GM12878 (cell line): Measurements from ENCODE around the gene MAIP1. TPM values are rescaled to one million over a fixed set of nuclear protein-coding genes. Genes with fewer than 3 reads are reported as not detected.

Source experiments
- ATAC-seq: fragments of 200-7000 bp; cut with Tn5 transposase; 3 replicates; pipeline ENCODE4 v1.9.1; 2020; ENCODE audit warnings: mild to moderate bottlenecking, moderate library complexity
- BruUV-seq: library from RNA; stranded (reverse); fragments of 400-500 nt; replicated peaks from 2 replicates; lab custom pipeline; 2021; lab: Mats Ljungman, UMichigan
- CTCF ChIA-PET: fragments of 300-600 bp; sonication (Branson Sonifier 250); formaldehyde crosslinking; extraction: SDS; loops from one replicate; lab custom pipeline; 2021; ENCODE audit warnings: inconsistent platforms; lab: Yijun Ruan, JAX
- POLR2A ChIA-PET: fragments of 350-600 bp; formaldehyde crosslinking; extraction: SDS; loops from one replicate; lab custom pipeline; 2021; ENCODE audit warnings: inconsistent platforms; lab: Charles Lee
- RAD21 ChIA-PET: fragments of 300-600 bp; sonication (Branson Sonifier 250); formaldehyde crosslinking; loops from one replicate; lab custom pipeline; 2023; ENCODE audit warnings: antibody characterized with exemption; ENCODE audit not compliant: unreplicated experiment; lab: Charles Lee
- SMC1A ChIA-PET: fragments of 300-600 bp; sonication (Branson Sonifier 250); formaldehyde crosslinking; loops from one replicate; lab custom pipeline; 2023; ENCODE audit not compliant: unreplicated experiment, uncharacterized antibody; lab: Charles Lee
- DNase-seq: peaks from one replicate; pipeline ENCODE4 v3.0.0-alpha.2; 2011; ENCODE audit warnings: low read depth, low spot score
- FAIRE-seq: peaks from 3 replicates; lab custom pipeline; 2011; peaks lifted over from hg19 to GRCh38; lab: Jason Lieb, UNC
- H2AFZ ChIP-seq: 2 replicates; pipeline ENCODE4 v1.6.0; 2011; ENCODE audit warnings: low read depth, low read length, control low read depth; ENCODE audit not compliant: control insufficient read depth
- H3K27ac ChIP-seq: 2 replicates; pipeline ENCODE4 v1.5.1; 2011; ENCODE audit warnings: control low read depth; ENCODE audit not compliant: control insufficient read depth, insufficient read depth
- H3K27me3 ChIP-seq, 2 experiments: replicated peaks in 1 of 2; 2 replicates each; pipeline versions ENCODE4 v1.6.0 to v1.6.1; 2011; ENCODE audit warnings: low read length in 1 of 2; ENCODE audit not compliant: control insufficient read depth in 2 of 2, insufficient read depth in 2 of 2
- H3K36me3 ChIP-seq, 2 experiments: 2 replicates each; pipeline ENCODE4 v1.5.1; 2011; ENCODE audit warnings: low read length in 1 of 2; ENCODE audit not compliant: control insufficient read depth in 2 of 2, insufficient read depth in 2 of 2
- H3K4me1 ChIP-seq: 2 replicates; pipeline ENCODE4 v1.6.1; 2011; ENCODE audit warnings: mild to moderate bottlenecking, low read length, moderate library complexity, mixed read lengths; ENCODE audit not compliant: control insufficient read depth, insufficient read depth
- H3K4me2 ChIP-seq: 2 replicates; pipeline ENCODE4 v1.6.0; 2011; ENCODE audit warnings: control low read depth; ENCODE audit not compliant: control insufficient read depth, insufficient read depth
- H3K4me3 ChIP-seq: fragments of 200-600 bp; sonication (generic); 2 replicates; pipeline ENCODE4 v1.5.1; 2016
- H3K79me2 ChIP-seq: 2 replicates; pipeline ENCODE4 v1.6.0; 2011; ENCODE audit warnings: low read length; ENCODE audit not compliant: control insufficient read depth, insufficient read depth
- H3K9ac ChIP-seq: 2 replicates; pipeline ENCODE4 v1.8.0; 2011; ENCODE audit warnings: low read length, control low read depth, mixed read lengths; ENCODE audit not compliant: control insufficient read depth, insufficient read depth
- H3K9me3 ChIP-seq: replicated peaks from 3 replicates; pipeline ENCODE4 v1.5.1; 2011; ENCODE audit warnings: mild to moderate bottlenecking, low read length; ENCODE audit not compliant: control insufficient read depth, insufficient read depth
- H4K20me1 ChIP-seq: 2 replicates; pipeline ENCODE4 v1.6.0; 2011; ENCODE audit not compliant: control insufficient read depth, insufficient read depth
- ATF7 ChIP-seq: fragments of 450-650 bp; IDR thresholded peaks from 2 replicates; pipeline ENCODE4 v1.6.1; 2016; ENCODE audit warnings: low read depth, mild to moderate bottlenecking
- BACH1 ChIP-seq: fragments of 450-650 bp; IDR thresholded peaks from 2 replicates; pipeline ENCODE4 v1.6.1; 2017; ENCODE audit warnings: mild to moderate bottlenecking, borderline replicate concordance
- BRCA1 ChIP-seq: IDR thresholded peaks from 2 replicates; pipeline ENCODE4 v1.6.1; 2011; ENCODE audit warnings: low read depth, low read length, improper control_type of control experiment
- CHD1 ChIP-seq: IDR thresholded peaks from 2 replicates; pipeline ENCODE4 v1.6.1; 2012; ENCODE audit warnings: low read depth, low read length, improper control_type of control experiment
- CHD4 ChIP-seq: fragments of 200-600 bp; sonication (generic); IDR thresholded peaks from 2 replicates; pipeline ENCODE4 v1.6.1; 2016; ENCODE audit warnings: mild to moderate bottlenecking
- DPF2 ChIP-seq: fragments of 450-650 bp; IDR thresholded peaks from 2 replicates; pipeline ENCODE4 v1.6.1; 2017; ENCODE audit warnings: mild to moderate bottlenecking
- EED ChIP-seq: sonication (generic); IDR thresholded peaks from 2 replicates; pipeline ENCODE4 v1.6.1; 2016; ENCODE audit warnings: antibody characterized with exemption, low read depth
- GATAD2B ChIP-seq: fragments of 450-650 bp; conservative IDR thresholded peaks from 2 replicates; pipeline ENCODE4 v1.6.1; 2017; ENCODE audit warnings: low read depth, mild to moderate bottlenecking, moderate library complexity
- KAT2A ChIP-seq: conservative IDR thresholded peaks from 2 replicates; pipeline ENCODE4 v1.6.1; 2011; ENCODE audit warnings: low read depth, low read length; ENCODE audit not compliant: control insufficient read depth
- MYC ChIP-seq: IDR thresholded peaks from 2 replicates; pipeline ENCODE4 v1.6.1; 2011; ENCODE audit warnings: mild to moderate bottlenecking, low read length, moderate library complexity, inconsistent platforms; ENCODE audit not compliant: insufficient read depth, insufficient replicate concordance, insufficient read length, severe bottlenecking
- PBX3 ChIP-seq: IDR thresholded peaks from 2 replicates; pipeline ENCODE4 v1.6.1; 2011; ENCODE audit warnings: mild to moderate bottlenecking, low read depth, low read length, moderate library complexity; ENCODE audit not compliant: insufficient replicate concordance
- SPI1 ChIP-seq: IDR thresholded peaks from 2 replicates; pipeline ENCODE4 v1.6.1; 2011; ENCODE audit warnings: low read depth, mild to moderate bottlenecking, low read length, moderate library complexity, borderline replicate concordance; ENCODE audit not compliant: insufficient read depth
- SREBF2 ChIP-seq: IDR thresholded peaks from 2 replicates; pipeline ENCODE4 v1.6.1; 2012; ENCODE audit warnings: mild to moderate bottlenecking, low read length
- TAF1 ChIP-seq: IDR thresholded peaks from 2 replicates; pipeline ENCODE4 v1.6.1; 2011; ENCODE audit warnings: mild to moderate bottlenecking, low read depth, low read length, borderline replicate concordance
- TARDBP ChIP-seq: IDR thresholded peaks from 2 replicates; pipeline ENCODE4 v1.6.1; 2016; ENCODE audit warnings: borderline replicate concordance
- ZBTB11 ChIP-seq: fragments of 450-650 bp; formaldehyde crosslinking; IDR thresholded peaks from 2 replicates; pipeline ENCODE4 v1.5.0; 2022; ENCODE audit warnings: mild to moderate bottlenecking, missing genetic modification characterization
- ZNF207 ChIP-seq: fragments of 450-650 bp; IDR thresholded peaks from 2 replicates; pipeline ENCODE4 v1.6.1; 2014; ENCODE audit warnings: antibody characterized with exemption, mild to moderate bottlenecking, borderline replicate concordance
- ZNF217 ChIP-seq: fragments of 450-650 bp; IDR thresholded peaks from 2 replicates; pipeline ENCODE4 v1.6.1; 2017; ENCODE audit warnings: antibody characterized with exemption, mild to moderate bottlenecking
- ZNF687 ChIP-seq: fragments of 450-650 bp; IDR thresholded peaks from 2 replicates; pipeline ENCODE4 v1.6.1; 2017; ENCODE audit warnings: mild to moderate bottlenecking, moderate library complexity
- WGBS: methylation state at CpG from one replicate; pipeline ENCODE4 v1.1.6; 2016; ENCODE audit warnings: low lambda C conversion rate; ENCODE audit not compliant: insufficient replicate concordance, insufficient coverage; ENCODE audit errors: missing lambda C conversion rate; 5-methylcytosine and 5-hydroxymethylcytosine counted together
- in situ Hi-C: fragments of 300-500 bp; cut with MboI; formaldehyde crosslinking; loops from 9 replicates; pipeline ENCODE4 v1.14.3; 2018; ENCODE audit warnings: mixed read lengths
- intact Hi-C: fragments of 100-400 bp; cut with micrococcal nuclease; formaldehyde crosslinking; loops from one replicate; pipeline ENCODE4 v1.14.2; 2022; ENCODE audit not compliant: unreplicated experiment
- polyA plus RNA-seq, 11 experiments: library from polyadenylated mRNA; depleted of rRNA in 4 of 11; unstranded in 6 of 11; stranded (reverse) in 5 of 11; fragments of >200 nt; fragmentation: Nextera tagmentation in 4 of 11; fragmentation: Illumina TruSeq in 1 of 11; extraction: Ambion mirVana in 4 of 11; extraction: Trizol in 1 of 11; gene quantifications; 1 replicate in 1 of 11; 2 replicates in 10 of 11; pipeline versions ENCODE4 v1.2.1 to v1.2.3, GENCODE V29; 2011 to 2016; ENCODE audit warnings: inconsistent platforms in 2 of 11, missing spikeins in 2 of 11, low read depth in 1 of 11
- total RNA-seq, 4 experiments: library from RNA; depleted of rRNA in 3 of 4; stranded (reverse); fragments of >200 nt in 3 of 4; fragmentation: Illumina TruSeq in 1 of 4; extraction: Trizol in 1 of 4; gene quantifications; 2 replicates each; pipeline versions ENCODE4 v1.2.1 to v1.2.3, GENCODE V29; 2013 to 2021

The MAIP1 gene
- total and polyA plus RNA-seq, 10 of the 15 experiments (the other 5 are each of a cell fraction or from before 2014, with no cell fraction given), result 5.4 to 41.4 (median 25.4) TPM

GRCh38 chr2:199994896-199995295 is 39.5 kb downstream of the MAIP1 start:
- Histone ChIP-seq H3K27ac (no peak overlapping the region), H3K36me3 (no peaks in the 10 kb centered on the region), H4K20me1 (no peaks in the 10 kb centered on the region), H3K4me3 (no peak overlapping the region), H2AFZ (no peak overlapping the region), H3K4me2 (no peak overlapping the region), H3K27me3 (no peaks in the 10 kb centered on the region; a peak in 1 of 4 replicates), H3K79me2 (no peaks in the 10 kb centered on the region), H3K9ac (no peak overlapping the region), H3K9me3 (no peaks in the 10 kb centered on the region), H3K4me1 (no peaks in the 10 kb centered on the region)
- no peak for DNase-seq
- FAIRE-seq, result no peak
- WGBS, result 0% methylated on average over 2 of the region's 2 CpGs
- no peak for ATAC-seq
- ChIA-PET POLR2A (no interaction called here), SMC1A (no interaction called here), CTCF (no interaction called here), RAD21 (no interaction called here)
- intact Hi-C loops (no loop called here), in situ Hi-C loops (no loop called here)
- no TSS peak for BruUV-seq
- TF ChIP-seq TARDBP (no peak), SREBF2 (no peak), ZNF207 (no peak), ZBTB11 (CRISPR knock-in tag) (no peak), CHD1 (no peak), CHD4 (no peak), BRCA1 (no peak), MYC (no peak), TAF1 (no peak), ATF7 (no peak), GATAD2B (no peak), BACH1 (no peak), ZNF687 (no peak), KAT2A (no peak), PBX3 (no peak), DPF2 (no peak), ZNF217 (no peak), SPI1 (no peak), EED (no peak)
